Mammary epithelial cell (primary cell): ENCODE data around the gene CAMTA1.

Experiments
- EZH2 ChIP-seq: IDR thresholded peaks from 2 replicates; pipeline ENCODE4 v1.6.1; 2012; ENCODE audit warnings: low read length, inconsistent platforms, borderline replicate concordance
- TF ChIP-seq, protein P1 (sequence below), 2 donors: IDR thresholded peaks in 1 of 2; conservative IDR thresholded peaks in 1 of 2; 2 replicates each; pipeline ENCODE4 v1.5.1; 2011 to 2012; ENCODE audit warnings: inconsistent platforms in 2 of 2, low read length in 2 of 2, mild to moderate bottlenecking in 2 of 2, control low read depth in 1 of 2, low read depth in 1 of 2; ENCODE audit not compliant: insufficient read depth in 1 of 2; ENCODE audit errors: extremely low read depth in 1 of 2

DNA sequence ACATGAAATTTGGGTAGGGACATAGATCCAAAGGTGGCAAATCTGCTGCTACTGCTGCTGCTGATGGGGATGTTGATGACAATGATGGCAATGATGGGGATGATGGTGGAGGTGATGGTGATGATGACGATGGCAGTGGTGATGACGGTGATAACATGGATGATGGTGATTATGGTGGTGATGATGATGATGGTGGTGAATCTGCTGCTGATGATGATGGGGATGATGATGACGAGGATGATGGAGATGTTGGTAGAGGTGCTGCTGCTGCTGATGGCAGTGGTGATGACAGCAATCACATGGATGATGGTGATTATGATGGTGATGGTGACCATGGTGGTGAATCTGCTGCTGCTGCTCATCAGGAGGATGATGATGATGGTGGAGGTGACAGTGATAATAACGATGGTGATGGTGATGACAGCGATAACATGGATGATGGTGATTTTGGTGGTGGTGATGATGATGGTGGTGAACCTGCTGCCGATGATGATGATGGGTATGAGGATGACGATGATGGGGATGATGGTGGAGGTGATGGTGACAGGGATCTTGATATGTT is 644.9 kb downstream of the CAMTA1 start:
- TF ChIP-seq, protein P1, sequence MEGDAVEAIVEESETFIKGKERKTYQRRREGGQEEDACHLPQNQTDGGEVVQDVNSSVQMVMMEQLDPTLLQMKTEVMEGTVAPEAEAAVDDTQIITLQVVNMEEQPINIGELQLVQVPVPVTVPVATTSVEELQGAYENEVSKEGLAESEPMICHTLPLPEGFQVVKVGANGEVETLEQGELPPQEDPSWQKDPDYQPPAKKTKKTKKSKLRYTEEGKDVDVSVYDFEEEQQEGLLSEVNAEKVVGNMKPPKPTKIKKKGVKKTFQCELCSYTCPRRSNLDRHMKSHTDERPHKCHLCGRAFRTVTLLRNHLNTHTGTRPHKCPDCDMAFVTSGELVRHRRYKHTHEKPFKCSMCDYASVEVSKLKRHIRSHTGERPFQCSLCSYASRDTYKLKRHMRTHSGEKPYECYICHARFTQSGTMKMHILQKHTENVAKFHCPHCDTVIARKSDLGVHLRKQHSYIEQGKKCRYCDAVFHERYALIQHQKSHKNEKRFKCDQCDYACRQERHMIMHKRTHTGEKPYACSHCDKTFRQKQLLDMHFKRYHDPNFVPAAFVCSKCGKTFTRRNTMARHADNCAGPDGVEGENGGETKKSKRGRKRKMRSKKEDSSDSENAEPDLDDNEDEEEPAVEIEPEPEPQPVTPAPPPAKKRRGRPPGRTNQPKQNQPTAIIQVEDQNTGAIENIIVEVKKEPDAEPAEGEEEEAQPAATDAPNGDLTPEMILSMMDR (conservative IDR thresholded peaks at IDR 0.05 in 1 of 2, IDR thresholded peaks at IDR 0.05 in 1 of 2; ENCODE audit: extremely low read depth in 1 of 2, insufficient read depth in 1 of 2, low read depth in 1 of 2, low read length in 2 of 2), result no peak
- TF ChIP-seq EZH2, result no peak
